ENCODE measurements around the gene GLYATL2. TPM values are rescaled to one million over a fixed set of nuclear protein-coding genes. Genes with fewer than 3 reads are reported as not detected.

GLYATL2 gene
- total and polyA plus RNA-seq, 2 of the 8 experiments (the other 6 are each of a cell fraction or from before 2014, with no cell fraction given) = 0.39 to 0.69 TPM

- POLR2A ChIA-PET (ENCODE audit: partially characterized antibody) = no interaction called here
- peaks cover 31 to 40% of the 10 kb centered on the region in 2 experiments for H3K9me3 ChIP-seq (ENCODE audit: insufficient read depth in 2 of 2, low read depth in 1 of 2, low read length in 1 of 2)
- 91% methylated on average over 2 of the region's 2 CpGs; no CpG with 5 or more reads in 1 of the 2 experiments for WGBS, 2 experiments (ENCODE audit: extremely low coverage in 1 of 2, insufficient coverage in 1 of 2, insufficient read length in 1 of 2, insufficient replicate concordance in 2 of 2, low coverage in 1 of 2, low lambda C conversion rate in 2 of 2, missing lambda C conversion rate in 1 of 2)
Observed at GRCh38 chr11:58867556-58867955, 23.1 kb upstream of the GLYATL2 start.

More at GRCh38 chr11:58867556-58867955, 23.1 kb upstream of the GLYATL2 start:
- Histone ChIP-seq H2BK120ac (replicated peaks; ENCODE audit: low read depth, low read length) (no peak overlapping the region), H4K8ac (ENCODE audit: extremely low read depth, insufficient read depth, low read length) (peak overlapping the region; percentile 72; the same call in 1 of the 2 replicates), H3K4me2 (ENCODE audit: insufficient read depth in 1 of 2, low read depth in 2 of 2, low read length in 2 of 2) (no peak overlapping the region), H3K9ac (replicated peaks in 1 of 4; ENCODE audit: extremely low read depth in 1 of 4, low read depth in 3 of 4, low read length in 3 of 4) (no peak overlapping the region), H3K4ac (replicated peaks; ENCODE audit: insufficient read length, low read depth, low read length) (no peak overlapping the region), H3K4me1 (replicated peaks in 1 of 4; ENCODE audit: control insufficient read depth in 3 of 4, insufficient read depth in 4 of 4, low read length in 3 of 4) (no peaks in the 10 kb centered on the region), H3K79me2 (ENCODE audit: control insufficient read depth in 1 of 2, insufficient read depth in 2 of 2, low read length in 2 of 2) (no peaks in the 10 kb centered on the region), H3K27me3 (replicated peaks in 1 of 4; ENCODE audit: control insufficient read depth in 3 of 4, extremely low read depth in 1 of 4, insufficient read depth in 3 of 4, low read length in 3 of 4) (no peaks in the 10 kb centered on the region), H3K36me3 (ENCODE audit: control insufficient read depth in 2 of 4, insufficient read depth in 4 of 4, low read length in 3 of 4) (no peaks in the 10 kb centered on the region), H4K20me1 (replicated peaks in 1 of 2; ENCODE audit: control insufficient read depth in 1 of 2, insufficient read depth in 2 of 2, low read length in 2 of 2) (no peaks in the 10 kb centered on the region), H3K23me2 (ENCODE audit: low read depth, low read length) (no peaks in the 10 kb centered on the region), H3K14ac (ENCODE audit: insufficient read length) (no peak overlapping the region), H3K27ac (ENCODE audit: low read depth, low read length) (no peak overlapping the region), H4K5ac (ENCODE audit: insufficient read length, low read depth, low read length) (no peak overlapping the region), H2BK20ac (ENCODE audit: low read length) (no peak overlapping the region), H3K56ac (replicated peaks; ENCODE audit: insufficient read length, low read depth, low read length) (no peak overlapping the region), H2BK5ac (ENCODE audit: low read depth, low read length) (no peak overlapping the region), H3K4me3 (ENCODE audit: extremely low read depth in 1 of 4, insufficient read depth in 2 of 4, low read depth in 3 of 4, low read length in 4 of 4) (no peak overlapping the region), H2BK15ac (ENCODE audit: low read length) (no peak overlapping the region), H3K79me1 (ENCODE audit: low read depth, low read length) (no peaks in the 10 kb centered on the region), H4K91ac (replicated peaks; ENCODE audit: insufficient read length, low read length) (no peak overlapping the region), H3K18ac (ENCODE audit: extremely low read depth, low read length) (no peak overlapping the region), H3K23ac (ENCODE audit: insufficient read length) (no peak overlapping the region), H2AFZ (ENCODE audit: low read length) (no peak overlapping the region), H2BK12ac (ENCODE audit: low read depth, low read length) (no peak overlapping the region), H2AK5ac (ENCODE audit: low read depth, low read length) (no peak overlapping the region)
- TF ChIP-seq ASH2L (IDR thresholded peaks at IDR 0.05; ENCODE audit: low read length) (no peak), ATF3 (IDR thresholded peaks at IDR 0.05; ENCODE audit: insufficient read depth, low read depth, low read length) (no peak), EP300 (IDR thresholded peaks at IDR 0.05; ENCODE audit: borderline replicate concordance in 1 of 2, low read depth in 2 of 2, low read length in 2 of 2) (no peak), HDAC2 (IDR thresholded peaks at IDR 0.05; ENCODE audit: borderline replicate concordance in 1 of 2, low read depth in 2 of 2, low read length in 2 of 2) (no peak), YY1 (IDR thresholded peaks at IDR 0.05; ENCODE audit: low read depth, low read length) (no peak), CBX8 (IDR thresholded peaks at IDR 0.05; ENCODE audit: borderline replicate concordance, low read depth, low read length) (no peak), POLR2A (IDR thresholded peaks at IDR 0.05; ENCODE audit: control extremely low read depth in 1 of 2, low read depth in 2 of 2, low read length in 2 of 2) (no peak), GABPA (IDR thresholded peaks at IDR 0.05; ENCODE audit: borderline replicate concordance, insufficient read depth, low read length) (no peak), FOSL1 (IDR thresholded peaks at IDR 0.05; ENCODE audit: insufficient read depth, low read depth, low read length) (no peak), RXRA (IDR thresholded peaks at IDR 0.05; ENCODE audit: insufficient read depth, low read depth, low read length) (no peak), TAF7 (optimal IDR thresholded peaks at IDR 0.05; ENCODE audit: borderline replicate concordance, low read depth, low read length) (no peak)
- FAIRE-seq (no peak), DNase-seq (ENCODE audit: low read depth in 1 of 2, low spot score in 2 of 2) (no peak)
- CTCF ChIA-PET (ENCODE audit: partially characterized antibody) = interaction anchor here (1.7 kb wide), 1 partner anchor 34 kb away, joined by 4 read pairs; no protein-coding TSS in a partner anchor
